ENCODE data around the gene CASP8AP2.
"Not testable (repeated sequence)": the region's sequence is repeated elsewhere in the genome, so short reads cannot be mapped to it uniquely, and the experiment has no call there.

The CASP8AP2 gene

GRCh38 chr6:89888138-89888514 lies 58.4 kb downstream of the CASP8AP2 start:
- Histone ChIP-seq H3K27me3 (ENCODE audit: control insufficient read depth, insufficient read depth, low read length) (peaks cover 13% of the 10 kb centered on the region; the same call in 1 of the 2 replicates), H3K9me3 (ENCODE audit: control insufficient read depth, insufficient read depth, low read length) (no peaks in the 10 kb centered on the region), H3K27ac (ENCODE audit: low read depth, low read length) (no peak overlapping the region), H3K36me3 (ENCODE audit: control insufficient read depth, insufficient read depth, low read length) (no peaks in the 10 kb centered on the region), H3K9ac (ENCODE audit: low read depth, low read length) (no peak overlapping the region), H3K4me1 (ENCODE audit: control insufficient read depth, insufficient read depth, low read length) (peaks cover 13% of the 10 kb centered on the region), H3K4me3 (ENCODE audit: low read depth, low read length) (no peak overlapping the region)

GRCh38 chr6:89888871-89889270 lies 59.2 kb downstream of the CASP8AP2 start:
- H3K27ac ChIP-seq (ENCODE audit: low read depth, low read length), result no peak overlapping the region
- no peak overlapping the region for H3K9ac ChIP-seq (ENCODE audit: low read depth, low read length)
- no peaks in the 10 kb centered on the region for H3K36me3 ChIP-seq (ENCODE audit: control insufficient read depth, insufficient read depth, low read length)
- H3K27me3 ChIP-seq (ENCODE audit: control insufficient read depth, insufficient read depth, low read length), result peaks cover 19% of the 10 kb centered on the region; the same call in 1 of the 2 replicates
- peaks cover 13% of the 10 kb centered on the region for H3K4me1 ChIP-seq (ENCODE audit: control insufficient read depth, insufficient read depth, low read length)
- no peaks in the 10 kb centered on the region for H3K9me3 ChIP-seq (ENCODE audit: control insufficient read depth, insufficient read depth, low read length)
- no peak overlapping the region for H3K4me3 ChIP-seq (ENCODE audit: low read depth, low read length)

GRCh38 chr6:89890845-89891528 lies 61.3 kb downstream of the CASP8AP2 start:
- H3K4me3 ChIP-seq (ENCODE audit: low read depth, low read length), result peak overlapping the region; percentile 32
- H3K27ac ChIP-seq (ENCODE audit: low read depth, low read length), result peak overlapping the region; percentile 47
- not testable (repeated sequence) for H3K9me3 ChIP-seq (ENCODE audit: control insufficient read depth, insufficient read depth, low read length); H3K36me3 ChIP-seq (ENCODE audit: control insufficient read depth, insufficient read depth, low read length); H3K9ac ChIP-seq (ENCODE audit: low read depth, low read length)
- peaks cover 19% of the 10 kb centered on the region for H3K4me1 ChIP-seq (ENCODE audit: control insufficient read depth, insufficient read depth, low read length)
- peaks cover 20% of the 10 kb centered on the region; the same call in 1 of the 2 replicates for H3K27me3 ChIP-seq (ENCODE audit: control insufficient read depth, insufficient read depth, low read length)

- peaks cover 34% of the 10 kb centered on the region for H3K4me1 ChIP-seq (ENCODE audit: control insufficient read depth, insufficient read depth, low read length)
These were observed 62.9 kb downstream of the CASP8AP2 start for GRCh38 chr6:89892577-89892976.

GRCh38 chr6:89894169-89894568 lies 64.5 kb downstream of the CASP8AP2 start, which contains the start of gene GJA10:
TSS of gene GJA10 (plus strand) at chr6:89894469. CDS start at chr6:89894469, 0 bp downstream.
- no peak within 1 kb of the TSS for H3K4me3 ChIP-seq (ENCODE audit: low read depth, low read length)
- peaks cover 16% of the 10 kb centered on the region; the same call in 1 of the 2 replicates for H3K27me3 ChIP-seq (ENCODE audit: control insufficient read depth, insufficient read depth, low read length)
- no peak within 1 kb of the TSS for H3K27ac ChIP-seq (ENCODE audit: low read depth, low read length)
- H3K4me1 ChIP-seq (ENCODE audit: control insufficient read depth, insufficient read depth, low read length), result peaks cover 34% of the 10 kb centered on the region
- H3K9ac ChIP-seq (ENCODE audit: low read depth, low read length), result no peak within 1 kb of the TSS
- H3K9me3 ChIP-seq (ENCODE audit: control insufficient read depth, insufficient read depth, low read length), result no peaks in the 10 kb centered on the region
- no peaks in the 10 kb centered on the region for H3K36me3 ChIP-seq (ENCODE audit: control insufficient read depth, insufficient read depth, low read length)

More at GRCh38 chr6:89892577-89892976, 62.9 kb downstream of the CASP8AP2 start:
- H3K4me3 ChIP-seq (ENCODE audit: low read depth, low read length); H3K27ac ChIP-seq (ENCODE audit: low read depth, low read length); H3K9ac ChIP-seq (ENCODE audit: low read depth, low read length); H3K36me3 ChIP-seq (ENCODE audit: control insufficient read depth, insufficient read depth, low read length); H3K9me3 ChIP-seq (ENCODE audit: control insufficient read depth, insufficient read depth, low read length): not testable (repeated sequence)
- H3K27me3 ChIP-seq (ENCODE audit: control insufficient read depth, insufficient read depth, low read length), result peaks cover 20% of the 10 kb centered on the region; the same call in 1 of the 2 replicates

- Histone ChIP-seq H3K9me3 (ENCODE audit: control insufficient read depth, insufficient read depth, low read length) (no peaks in the 10 kb centered on the region), H3K36me3 (ENCODE audit: control insufficient read depth, insufficient read depth, low read length) (no peaks in the 10 kb centered on the region), H3K9ac (ENCODE audit: low read depth, low read length) (no peak overlapping the region), H3K4me3 (ENCODE audit: low read depth, low read length) (no peak overlapping the region), H3K27me3 (ENCODE audit: control insufficient read depth, insufficient read depth, low read length) (peaks cover 7% of the 10 kb centered on the region; the same call in 1 of the 2 replicates), H3K27ac (ENCODE audit: low read depth, low read length) (no peak overlapping the region), H3K4me1 (ENCODE audit: control insufficient read depth, insufficient read depth, low read length) (peaks cover 31% of the 10 kb centered on the region)
These were observed 65.7 kb downstream of the CASP8AP2 start for GRCh38 chr6:89895276-89895874.

GRCh38 chr6:89910001-89910901 lies 80.6 kb downstream of the CASP8AP2 start:
- H3K4me3 ChIP-seq (ENCODE audit: low read depth, low read length); H3K9me3 ChIP-seq (ENCODE audit: control insufficient read depth, insufficient read depth, low read length); H3K4me1 ChIP-seq (ENCODE audit: control insufficient read depth, insufficient read depth, low read length); H3K9ac ChIP-seq (ENCODE audit: low read depth, low read length); H3K36me3 ChIP-seq (ENCODE audit: control insufficient read depth, insufficient read depth, low read length); H3K27me3 ChIP-seq (ENCODE audit: control insufficient read depth, insufficient read depth, low read length): not testable (repeated sequence)
- H3K27ac ChIP-seq (ENCODE audit: low read depth, low read length), result peak overlapping the region; percentile 53

GRCh38 chr6:89910902-89911240 lies 81.2 kb downstream of the CASP8AP2 start:
- Histone ChIP-seq H3K36me3 (ENCODE audit: control insufficient read depth, insufficient read depth, low read length) (no peaks in the 10 kb centered on the region), H3K9me3 (ENCODE audit: control insufficient read depth, insufficient read depth, low read length) (no peaks in the 10 kb centered on the region), H3K27ac (ENCODE audit: low read depth, low read length) (no peak overlapping the region), H3K9ac (ENCODE audit: low read depth, low read length) (no peak overlapping the region), H3K4me1 (ENCODE audit: control insufficient read depth, insufficient read depth, low read length) (peaks cover 3% of the 10 kb centered on the region; the same call in 1 of the 2 replicates), H3K27me3 (ENCODE audit: control insufficient read depth, insufficient read depth, low read length) (no peaks in the 10 kb centered on the region), H3K4me3 (ENCODE audit: low read depth, low read length) (no peak overlapping the region)

GRCh38 chr6:89916136-89916920 lies 86.6 kb downstream of the CASP8AP2 start:
- Histone ChIP-seq H3K4me3 (ENCODE audit: low read depth, low read length) (no peak overlapping the region), H3K4me1 (ENCODE audit: control insufficient read depth, insufficient read depth, low read length) (no peaks in the 10 kb centered on the region), H3K27ac (ENCODE audit: low read depth, low read length) (no peak overlapping the region), H3K27me3 (ENCODE audit: control insufficient read depth, insufficient read depth, low read length) (no peaks in the 10 kb centered on the region), H3K9me3 (ENCODE audit: control insufficient read depth, insufficient read depth, low read length) (no peaks in the 10 kb centered on the region), H3K36me3 (ENCODE audit: control insufficient read depth, insufficient read depth, low read length) (no peaks in the 10 kb centered on the region), H3K9ac (ENCODE audit: low read depth, low read length) (no peak overlapping the region)

- Histone ChIP-seq H3K27ac (ENCODE audit: low read depth, low read length) (no peak overlapping the region), H3K4me1 (ENCODE audit: control insufficient read depth, insufficient read depth, low read length) (no peaks in the 10 kb centered on the region), H3K9ac (ENCODE audit: low read depth, low read length) (no peak overlapping the region), H3K36me3 (ENCODE audit: control insufficient read depth, insufficient read depth, low read length) (no peaks in the 10 kb centered on the region), H3K27me3 (ENCODE audit: control insufficient read depth, insufficient read depth, low read length) (no peaks in the 10 kb centered on the region), H3K4me3 (ENCODE audit: low read depth, low read length) (no peak overlapping the region), H3K9me3 (ENCODE audit: control insufficient read depth, insufficient read depth, low read length) (no peaks in the 10 kb centered on the region)
These were observed 87.5 kb downstream of the CASP8AP2 start for GRCh38 chr6:89917216-89917615.
